Activated CD8-positive, alpha-beta memory T cell treated with anti-CD3 and anti-CD28 coated beads, Interleukin-2, amount 10 ng/mL, durations not matched to agents 7 days and 5 days (primary cell): ENCODE data around the gene KIAA0513. TPM values are rescaled to one million over a fixed set of nuclear protein-coding genes. Genes with fewer than 3 reads are reported as not detected.
"Not testable (repeated sequence)": the region's sequence is repeated elsewhere in the genome, so short reads cannot be mapped to it uniquely, and the experiment has no call there.

ENCODE experiments used
- ATAC-seq: fragments of 150-1000 bp; cut with Tn5 transposase; one replicate; pipeline ENCODE4 v1.10.0; 2021; ENCODE audit warnings: moderate library complexity
- CTCF ChIA-PET: fragments of 350-600 bp; sonication (Branson Sonifier 250); formaldehyde crosslinking; loops from one replicate; lab custom pipeline; 2021; ENCODE audit warnings: antibody characterized with exemption; lab: Charles Lee
- DNase-seq: peaks from one replicate; pipeline ENCODE4 v3.0.0-alpha.2; 2020
- H3K27ac Mint-ChIP-seq: one replicate; pipeline ENCODE4 v1.8.0; 2021; ENCODE audit warnings: mild to moderate bottlenecking, mixed read lengths
- H3K27me3 Mint-ChIP-seq: one replicate; pipeline ENCODE4 v1.8.0; 2021; ENCODE audit warnings: mixed read lengths
- H3K36me3 Mint-ChIP-seq: one replicate; pipeline ENCODE4 v1.8.0; 2021; ENCODE audit warnings: mild to moderate bottlenecking, mixed read lengths
- H3K4me1 Mint-ChIP-seq: one replicate; pipeline ENCODE4 v1.8.0; 2021; ENCODE audit warnings: mixed read lengths
- H3K4me3 Mint-ChIP-seq: one replicate; pipeline ENCODE4 v1.8.0; 2021; ENCODE audit warnings: mild to moderate bottlenecking, moderate library complexity, mixed read lengths
- H3K9me3 Mint-ChIP-seq: one replicate; pipeline ENCODE4 v1.8.0; 2022; ENCODE audit warnings: low read depth, mixed read lengths
- total RNA-seq, 2 experiments: library from RNA; stranded (reverse); gene quantifications; one replicate each; pipeline ENCODE4 v1.2.3, GENCODE V29; 2021

Gene KIAA0513
- total RNA-seq, 2 experiments from 2014 or later: 7.9 to 9.6 TPM

DNA sequence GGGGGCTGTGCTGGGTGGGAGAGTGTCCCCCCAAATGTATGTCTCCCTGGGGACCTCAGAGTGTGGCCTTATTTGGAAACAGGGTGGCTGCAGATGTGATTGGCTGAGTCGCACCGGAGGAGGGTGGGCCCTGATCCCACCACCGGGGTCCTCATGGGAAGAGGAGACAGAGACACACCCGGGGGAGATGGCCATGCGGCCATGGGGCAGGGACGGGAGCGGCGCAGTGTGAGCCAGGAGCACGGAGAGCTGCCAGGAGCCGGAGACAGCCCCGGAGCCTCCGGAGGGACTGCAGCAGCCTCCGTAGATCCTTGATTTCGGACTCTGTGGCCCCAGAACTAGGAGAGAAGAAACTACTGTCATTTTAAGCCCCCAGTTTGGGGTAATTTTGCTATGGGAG lies 86.3 kb downstream of the KIAA0513 start:
- H3K27me3 Mint-ChIP-seq: no peaks in the 10 kb centered on the region
- H3K9me3 Mint-ChIP-seq: no peaks in the 10 kb centered on the region
- peaks cover 7% of the 10 kb centered on the region for H3K4me1 Mint-ChIP-seq
- no peak overlapping the region for H3K4me3 Mint-ChIP-seq
- CTCF ChIA-PET: interaction anchor here (1.0 to 2.2 kb wide), 11 partner anchors 9 to 502 kb away, joined by 3 to 19 read pairs (median 7); no protein-coding TSS in a partner anchor
- ATAC-seq: no peak
- DNase-seq: no peak
- no peaks in the 10 kb centered on the region for H3K36me3 Mint-ChIP-seq
- no peak overlapping the region for H3K27ac Mint-ChIP-seq

DNA sequence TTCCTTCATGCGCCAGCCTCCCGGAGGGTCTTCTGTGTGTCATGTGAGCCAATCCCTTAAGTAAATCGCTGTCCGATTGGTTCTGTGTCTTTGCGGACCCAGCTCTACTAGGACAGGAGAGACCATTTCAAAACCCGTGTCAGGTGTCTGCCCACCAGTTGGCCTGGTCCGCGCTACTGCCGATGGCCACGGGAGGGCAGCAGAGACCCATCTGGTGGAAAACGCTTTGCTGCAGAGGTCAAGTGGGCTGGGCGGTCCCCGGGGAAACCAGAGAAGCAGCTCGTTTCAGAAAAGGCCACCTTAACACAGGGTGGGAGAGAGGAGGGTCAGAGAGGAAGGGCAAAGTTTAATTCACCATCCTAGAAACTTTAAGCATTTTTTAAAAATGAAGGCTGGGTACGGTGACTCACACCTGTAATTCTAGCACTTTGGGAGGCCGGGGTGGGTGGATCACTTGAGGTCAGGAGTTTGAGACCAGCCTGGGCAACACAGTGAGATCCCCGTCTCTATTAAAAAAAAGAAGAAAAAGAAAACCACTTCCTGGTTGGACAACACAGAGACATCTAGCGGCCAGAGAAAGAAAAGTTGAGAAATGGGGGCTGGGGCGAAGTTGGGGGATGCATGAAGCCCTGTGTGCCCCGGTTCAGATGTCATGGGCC lies 87.4 kb downstream of the KIAA0513 start:
- peak; percentile 90 for DNase-seq
- H3K9me3 Mint-ChIP-seq: no peaks in the 10 kb centered on the region
- no peaks in the 10 kb centered on the region for H3K27me3 Mint-ChIP-seq
- H3K36me3 Mint-ChIP-seq: no peaks in the 10 kb centered on the region
- peak overlapping the region; percentile 84 for H3K27ac Mint-ChIP-seq
- peaks cover 7% of the 10 kb centered on the region for H3K4me1 Mint-ChIP-seq
- CTCF ChIA-PET: interaction anchor here (0.6 to 2.2 kb wide), 34 partner anchors 8 to 682 kb away, joined by 3 to 19 read pairs (median 4); partner anchors contain the start of genes KIAA0513 and ZDHHC7
- peak; percentile 95 for ATAC-seq
- peak overlapping the region; percentile 62 for H3K4me3 Mint-ChIP-seq

DNA sequence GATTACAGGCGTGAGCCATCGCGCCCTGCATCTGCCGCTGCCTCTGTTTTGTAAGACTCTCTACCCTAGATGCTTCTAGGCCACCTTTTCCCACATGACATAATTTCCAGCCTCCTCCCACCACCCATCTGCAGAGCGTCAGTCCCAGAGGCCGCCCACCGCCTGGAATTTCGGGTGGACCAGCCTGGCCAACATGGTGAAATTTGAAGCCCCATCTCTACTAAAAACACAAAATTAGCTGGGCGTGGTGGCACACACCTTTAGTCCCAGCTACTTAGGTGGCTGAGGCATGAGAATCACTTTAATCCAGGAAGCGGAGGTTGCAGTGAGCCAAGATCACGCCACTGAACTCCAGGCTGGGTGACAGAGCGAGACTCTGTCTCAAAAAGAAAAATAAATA lies 89.8 kb downstream of the KIAA0513 start:
- CTCF ChIA-PET: no interaction called here
- Mint-ChIP-seq H3K36me3 (no peaks in the 10 kb centered on the region), H3K27me3 (no peaks in the 10 kb centered on the region), H3K4me3 (no peak overlapping the region), H3K27ac (no peak overlapping the region), H3K9me3 (no peaks in the 10 kb centered on the region), H3K4me1 (peaks cover 7% of the 10 kb centered on the region)
- DNase-seq (no peak), ATAC-seq (no peak)

DNA sequence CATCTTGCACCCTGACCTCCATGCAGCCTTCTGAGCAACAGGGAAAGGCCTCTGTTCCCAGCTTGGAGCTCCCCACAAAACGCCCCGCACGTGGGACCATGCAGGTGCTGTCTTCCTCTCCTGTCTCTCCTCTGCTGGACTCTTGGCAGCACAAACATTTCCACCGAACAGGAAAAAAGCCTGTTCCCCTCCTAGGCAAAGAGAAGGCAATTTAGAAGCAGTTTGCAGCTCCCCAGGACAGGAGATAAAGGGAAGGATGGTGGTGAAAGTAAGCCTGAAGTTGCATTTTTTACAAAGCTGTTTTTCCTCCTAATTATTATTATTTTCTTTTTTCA lies 92.4 kb downstream of the KIAA0513 start:
- H3K9me3 Mint-ChIP-seq: no peaks in the 10 kb centered on the region
- no peak for ATAC-seq
- peaks cover 4% of the 10 kb centered on the region for H3K4me1 Mint-ChIP-seq
- no peaks in the 10 kb centered on the region for H3K27me3 Mint-ChIP-seq
- DNase-seq: no peak
- H3K27ac Mint-ChIP-seq: no peak overlapping the region
- no peak overlapping the region for H3K4me3 Mint-ChIP-seq
- H3K36me3 Mint-ChIP-seq: no peaks in the 10 kb centered on the region
- CTCF ChIA-PET: interaction anchor here (0.7 to 1.1 kb wide), 2 partner anchors 125 to 137 kb away, joined by 3 read pairs; no protein-coding TSS in a partner anchor

DNA sequence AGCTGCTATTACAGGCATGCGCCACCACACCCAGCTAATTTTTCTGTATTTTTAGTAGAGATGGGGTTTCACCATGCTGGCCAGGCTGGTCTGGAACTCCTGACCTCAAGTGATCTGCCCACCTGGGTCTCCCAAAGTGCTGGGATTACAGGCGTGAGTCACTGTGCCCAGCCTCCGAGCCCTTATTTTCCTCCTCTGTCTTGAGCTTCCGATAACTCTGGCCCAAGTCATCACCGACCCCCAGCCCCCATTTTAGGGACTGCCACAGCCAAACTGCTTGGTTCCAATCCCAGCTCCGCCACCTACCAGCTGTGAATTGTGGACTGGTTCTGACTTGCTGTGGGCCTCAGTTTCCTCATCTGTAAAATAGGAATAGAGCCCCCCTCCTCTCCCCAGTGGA lies 95.8 kb downstream of the KIAA0513 start:
- not testable (repeated sequence) for H3K9me3 Mint-ChIP-seq, H3K27me3 Mint-ChIP-seq, DNase-seq, H3K4me1 Mint-ChIP-seq, ATAC-seq, H3K27ac Mint-ChIP-seq, H3K36me3 Mint-ChIP-seq, H3K4me3 Mint-ChIP-seq
- CTCF ChIA-PET: interaction anchor here (0.7 to 1.1 kb wide), 2 partner anchors 9 to 11 kb away, joined by 3 to 7 read pairs; no protein-coding TSS in a partner anchor

DNA sequence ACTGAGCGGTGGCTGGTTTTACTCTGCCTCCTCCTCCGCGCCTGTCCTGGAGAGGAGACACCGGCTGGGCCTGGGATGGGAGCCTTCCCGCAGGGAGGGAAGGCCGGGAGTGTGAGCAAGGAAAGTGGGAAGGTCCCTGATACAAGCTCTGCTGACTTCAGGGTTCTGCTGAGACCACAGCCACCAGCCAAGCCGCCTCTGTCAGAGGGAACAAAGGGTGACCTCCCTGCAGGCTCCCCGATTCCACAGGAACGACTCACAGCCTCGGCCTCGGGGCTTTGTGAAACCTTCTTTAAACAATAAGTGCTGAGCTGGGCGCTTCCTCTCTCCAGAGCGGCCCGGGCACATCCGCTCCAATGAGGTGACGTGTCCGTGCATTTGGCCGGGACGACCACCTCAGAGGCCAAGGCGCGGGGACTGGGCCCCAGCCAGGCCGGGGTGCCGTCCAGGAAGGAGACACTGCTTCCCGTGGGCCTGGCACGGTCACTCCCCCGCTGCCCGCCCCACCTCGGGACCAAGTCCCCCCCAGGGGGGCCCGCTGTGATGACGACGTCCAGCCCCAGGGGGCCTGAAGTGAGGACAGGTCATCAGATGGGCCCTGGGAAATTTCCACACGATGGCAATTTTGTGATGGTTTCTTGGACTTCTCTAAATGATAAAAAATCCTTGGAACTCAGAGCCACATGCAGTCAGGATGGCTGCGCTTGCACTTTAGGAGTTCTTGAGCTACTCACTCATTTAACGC lies 96.5 kb downstream of the KIAA0513 start:
- no peaks in the 10 kb centered on the region for H3K9me3 Mint-ChIP-seq
- no peak for ATAC-seq
- no peaks in the 10 kb centered on the region for H3K36me3 Mint-ChIP-seq
- H3K4me1 Mint-ChIP-seq: no peaks in the 10 kb centered on the region
- H3K27me3 Mint-ChIP-seq: no peaks in the 10 kb centered on the region
- CTCF ChIA-PET: interaction anchor here (1.1 to 2.9 kb wide), 3 partner anchors 9 to 37 kb away, joined by 6 to 11 read pairs (median 7); no protein-coding TSS in a partner anchor
- no peak overlapping the region for H3K27ac Mint-ChIP-seq
- no peak overlapping the region for H3K4me3 Mint-ChIP-seq
- DNase-seq: no peak

DNA sequence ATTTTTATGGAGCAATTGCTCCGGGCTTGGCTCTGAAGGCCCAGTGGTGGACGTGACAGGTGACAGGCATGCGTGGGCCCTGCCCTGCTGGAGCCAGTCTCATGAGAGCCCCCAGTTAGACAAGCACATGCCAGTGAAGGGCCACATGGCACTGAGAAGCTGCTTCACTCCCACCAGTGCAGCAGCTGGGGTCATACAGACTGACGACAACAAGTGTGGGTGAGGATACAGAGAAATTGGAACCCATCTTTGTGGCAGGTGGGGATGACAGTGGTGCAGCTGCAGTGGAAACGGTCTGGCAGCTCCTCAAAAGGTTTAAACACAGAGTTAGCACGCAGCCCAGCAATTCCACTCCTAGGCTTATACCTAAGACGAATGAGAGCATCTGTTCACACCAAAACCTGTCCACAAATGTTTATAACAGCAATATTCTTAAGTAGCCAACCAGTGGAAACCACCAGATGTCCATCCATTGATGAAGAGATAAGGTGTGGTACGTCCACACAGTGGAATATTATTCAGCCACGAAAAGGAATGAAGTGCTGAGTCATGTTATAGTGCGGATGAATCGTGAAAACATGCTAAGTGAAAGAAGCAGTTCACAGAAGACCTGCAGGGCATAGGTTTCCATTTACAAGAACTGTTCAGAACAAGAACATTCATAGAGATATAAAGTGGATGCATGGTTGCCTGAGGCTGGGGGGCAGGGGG lies 97.2 kb downstream of the KIAA0513 start:
- H3K4me1 Mint-ChIP-seq: no peaks in the 10 kb centered on the region
- H3K27ac Mint-ChIP-seq: no peak overlapping the region
- no peaks in the 10 kb centered on the region for H3K27me3 Mint-ChIP-seq
- DNase-seq: no peak
- CTCF ChIA-PET: interaction anchor here (2.1 to 2.9 kb wide), 2 partner anchors 10 to 38 kb away, joined by 6 to 11 read pairs; no protein-coding TSS in a partner anchor
- ATAC-seq: no peak
- no peak overlapping the region for H3K4me3 Mint-ChIP-seq
- H3K36me3 Mint-ChIP-seq: no peaks in the 10 kb centered on the region
- no peaks in the 10 kb centered on the region for H3K9me3 Mint-ChIP-seq

DNA sequence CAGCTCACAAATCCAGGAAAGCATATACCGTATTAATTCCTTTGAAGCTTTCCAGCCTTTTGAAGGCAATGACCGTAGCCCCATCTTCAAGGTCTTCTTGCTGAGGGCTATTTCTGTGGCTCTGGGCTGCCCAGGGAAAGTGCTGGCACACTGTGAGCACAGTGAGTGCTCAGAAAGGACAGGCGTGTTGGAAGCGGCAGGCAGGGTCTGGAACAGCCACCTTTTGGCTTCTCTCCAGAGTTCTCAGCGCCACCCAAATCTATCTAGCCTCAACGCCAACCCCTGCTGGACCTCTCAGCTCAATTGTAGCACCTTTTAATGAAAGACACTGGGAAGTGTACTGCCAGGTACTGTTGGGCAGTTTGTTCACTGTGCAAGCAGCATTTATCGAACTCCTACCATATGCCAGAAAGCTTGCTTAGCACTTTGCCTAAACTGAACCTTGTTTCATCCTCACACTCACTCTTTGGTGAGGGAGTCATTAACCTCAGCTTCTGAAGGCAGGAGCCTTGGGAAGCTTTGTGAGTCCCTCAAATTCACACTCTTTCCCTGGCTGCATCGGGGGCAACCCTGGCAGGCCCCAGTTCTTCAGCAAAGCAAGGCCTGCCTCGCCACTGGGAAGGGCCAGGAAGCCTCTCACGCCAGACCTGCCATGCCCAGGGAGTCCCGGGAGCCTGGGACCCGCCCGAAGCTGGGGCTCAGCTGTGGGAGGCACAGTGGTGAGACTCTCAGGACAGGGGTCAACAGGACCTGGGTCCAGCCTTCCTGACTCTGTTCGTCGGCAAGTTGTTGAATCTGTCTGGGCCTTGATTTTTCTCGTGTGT lies 98.2 kb downstream of the KIAA0513 start:
- no peaks in the 10 kb centered on the region for H3K27me3 Mint-ChIP-seq
- H3K9me3 Mint-ChIP-seq: no peaks in the 10 kb centered on the region
- H3K4me1 Mint-ChIP-seq: no peaks in the 10 kb centered on the region
- ATAC-seq: no peak
- no peak overlapping the region for H3K4me3 Mint-ChIP-seq
- CTCF ChIA-PET: interaction anchor here (2.1 to 2.9 kb wide), 2 partner anchors 11 to 39 kb away, joined by 6 to 11 read pairs; no protein-coding TSS in a partner anchor
- DNase-seq: no peak
- H3K36me3 Mint-ChIP-seq: no peaks in the 10 kb centered on the region
- H3K27ac Mint-ChIP-seq: no peak overlapping the region

DNA sequence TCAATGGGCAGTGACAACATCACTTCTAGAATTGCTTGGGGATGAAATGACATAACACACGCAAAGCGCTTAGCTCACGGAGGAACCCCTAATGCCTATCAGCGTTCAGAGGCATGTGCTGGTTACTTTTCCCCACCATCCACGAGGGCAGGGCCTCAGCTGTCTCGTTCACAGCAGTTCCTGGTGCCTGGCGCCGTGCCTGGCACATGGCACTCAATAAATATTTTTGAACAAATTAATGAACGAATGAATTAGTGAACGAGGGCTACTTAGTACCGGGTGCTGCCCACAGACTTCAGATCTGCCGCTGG lies 98.8 kb downstream of the KIAA0513 start:
- Mint-ChIP-seq H3K9me3 (no peaks in the 10 kb centered on the region), H3K36me3 (no peaks in the 10 kb centered on the region), H3K27me3 (no peaks in the 10 kb centered on the region), H3K27ac (no peak overlapping the region), H3K4me1 (no peaks in the 10 kb centered on the region), H3K4me3 (no peak overlapping the region)
- CTCF ChIA-PET: interaction anchor here (2.1 to 2.9 kb wide), 2 partner anchors 11 to 40 kb away, joined by 6 to 11 read pairs; no protein-coding TSS in a partner anchor
- DNase-seq (no peak), ATAC-seq (no peak)

DNA sequence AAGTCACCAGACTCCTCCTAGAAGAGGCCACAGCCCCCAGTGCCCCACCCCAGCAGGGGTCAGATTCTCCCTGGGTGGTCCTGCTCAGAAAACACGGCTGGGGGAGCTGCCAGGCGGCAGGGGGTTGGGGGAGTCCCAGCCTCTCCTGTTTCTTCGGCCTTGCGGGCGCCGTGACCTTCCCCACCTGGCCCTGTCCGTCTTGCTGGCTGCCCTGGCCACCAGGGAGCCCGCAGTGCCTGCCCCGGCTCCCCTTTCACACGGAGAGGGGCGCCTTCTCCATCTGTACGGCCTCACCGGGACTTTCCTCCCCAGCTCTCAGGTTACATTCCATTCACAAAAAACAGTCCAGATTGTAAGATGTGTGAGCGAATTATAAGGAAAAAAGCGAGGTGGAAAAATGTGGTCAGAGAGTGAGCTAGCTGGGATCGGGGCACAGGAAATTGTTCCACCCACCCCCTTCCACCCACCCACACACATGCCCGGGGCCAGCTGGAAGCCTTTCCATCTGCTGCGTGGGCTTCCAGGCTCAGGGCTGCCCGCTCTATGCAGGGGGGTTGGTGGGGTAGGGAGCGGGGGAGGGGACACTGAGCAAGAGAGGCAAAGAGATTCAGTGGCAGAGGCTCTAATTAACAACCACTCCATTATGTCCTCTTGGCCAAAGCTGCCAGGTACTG lies 99.2 kb downstream of the KIAA0513 start:
- Mint-ChIP-seq H3K27me3 (no peaks in the 10 kb centered on the region), H3K4me3 (no peak overlapping the region), H3K4me1 (no peaks in the 10 kb centered on the region), H3K36me3 (no peaks in the 10 kb centered on the region), H3K27ac (no peak overlapping the region), H3K9me3 (no peaks in the 10 kb centered on the region)
- ATAC-seq: no peak
- CTCF ChIA-PET: interaction anchor here (2.9 to 4.1 kb wide), 2 partner anchors 12 kb away, joined by 11 to 13 read pairs; no protein-coding TSS in a partner anchor
- no peak for DNase-seq

DNA sequence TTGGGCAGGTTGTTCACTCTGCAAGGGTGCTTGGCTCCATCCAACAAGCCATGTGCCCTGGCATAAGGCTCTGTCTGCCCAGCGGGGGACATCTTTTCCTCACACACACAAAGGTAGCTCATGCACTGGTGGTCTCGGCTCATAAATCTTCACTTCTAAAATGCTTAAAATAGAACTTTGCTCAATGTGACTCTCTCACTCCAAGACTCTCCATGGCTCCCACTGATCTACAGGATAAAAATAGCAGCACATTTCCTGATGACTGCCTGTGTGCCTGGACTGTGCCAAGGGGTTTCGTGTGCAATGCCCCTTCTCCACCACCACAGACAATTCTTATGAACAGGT lies 99.8 kb downstream of the KIAA0513 start:
- no peaks in the 10 kb centered on the region for H3K9me3 Mint-ChIP-seq
- no peaks in the 10 kb centered on the region for H3K4me1 Mint-ChIP-seq
- CTCF ChIA-PET: interaction anchor here (4.1 kb wide), 1 partner anchor 13 kb away, joined by 13 read pairs; no protein-coding TSS in a partner anchor
- H3K4me3 Mint-ChIP-seq: no peak overlapping the region
- H3K27me3 Mint-ChIP-seq: no peaks in the 10 kb centered on the region
- DNase-seq (no peak), ATAC-seq (no peak)
- H3K36me3 Mint-ChIP-seq: no peaks in the 10 kb centered on the region
- no peak overlapping the region for H3K27ac Mint-ChIP-seq

DNA sequence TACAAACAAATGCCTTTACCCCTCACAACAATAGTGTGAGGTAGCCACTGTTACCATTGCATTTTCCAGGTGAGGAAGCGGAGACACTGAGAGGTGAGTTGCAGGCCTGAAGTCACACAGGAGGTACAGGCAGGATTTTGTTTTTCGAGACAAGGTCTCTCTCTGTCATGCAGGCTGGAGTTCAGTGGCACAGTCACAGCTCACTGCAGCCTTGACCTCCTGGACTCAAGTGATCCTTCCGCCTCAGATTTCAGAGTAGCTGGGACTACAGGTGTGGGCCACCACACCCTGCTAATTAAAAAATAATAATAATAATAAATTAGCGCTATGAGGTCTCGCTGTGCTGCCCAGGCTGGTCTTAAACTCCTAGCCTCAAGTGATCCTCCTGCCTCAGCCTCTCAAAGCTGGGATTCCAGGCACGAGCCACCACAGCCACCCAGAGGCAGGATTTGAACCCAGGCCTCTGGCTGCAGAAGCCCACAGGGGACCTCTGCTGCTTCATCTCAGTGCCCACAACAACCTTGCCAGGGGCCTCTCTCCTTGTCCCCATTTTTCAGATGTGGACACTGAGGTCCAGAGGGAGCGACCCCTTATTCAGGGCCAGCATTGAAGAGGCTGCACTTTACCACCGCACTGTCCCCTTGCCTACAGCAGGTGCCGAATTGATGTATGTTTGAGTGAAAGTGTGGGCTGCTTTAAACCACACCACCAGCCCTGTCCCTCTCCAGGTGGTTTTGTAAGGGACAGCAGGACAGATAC lies 100.7 kb downstream of the KIAA0513 start:
- CTCF ChIA-PET: interaction anchor here (4.1 kb wide), 1 partner anchor 14 kb away, joined by 13 read pairs; no protein-coding TSS in a partner anchor
- no peak for ATAC-seq

More for the DNA sequence above, 100.7 kb downstream of the KIAA0513 start:
- DNase-seq: no peak
- Mint-ChIP-seq H3K4me1 (no peaks in the 10 kb centered on the region), H3K9me3 (no peaks in the 10 kb centered on the region), H3K4me3 (no peak overlapping the region), H3K27me3 (no peaks in the 10 kb centered on the region), H3K27ac (no peak overlapping the region), H3K36me3 (no peaks in the 10 kb centered on the region)
